HEK293 (cell line): ENCODE data around the gene TEPSIN.

Experiments used
- TCF7L2 ChIP-seq: IDR thresholded peaks from 2 replicates; pipeline ENCODE4 v1.6.1; 2011; ENCODE audit warnings: low read depth, mild to moderate bottlenecking, inconsistent platforms, low read length, moderate library complexity, borderline replicate concordance
- ZBTB21 ChIP-seq: fragments of 450-650 bp; formaldehyde crosslinking; IDR thresholded peaks from 2 replicates; pipeline ENCODE4 v1.5.1; 2017; ENCODE audit warnings: missing biosample characterization, missing genetic modification characterization
- ZBTB7A ChIP-seq: fragments of 450-650 bp; formaldehyde crosslinking; IDR thresholded peaks from 2 replicates; pipeline ENCODE4 v1.5.1; 2016; ENCODE audit warnings: low read depth, missing biosample characterization, missing genetic modification characterization
- ZFP3 ChIP-seq: fragments of 450-650 bp; formaldehyde crosslinking; IDR thresholded peaks from 2 replicates; pipeline ENCODE4 v1.5.1; 2016; ENCODE audit warnings: low read depth, missing biosample characterization, missing genetic modification characterization
- ZFP69B ChIP-seq: fragments of 450-650 bp; formaldehyde crosslinking; IDR thresholded peaks from 2 replicates; pipeline ENCODE4 v1.5.1; 2016; ENCODE audit warnings: missing biosample characterization, missing genetic modification characterization
- ZNF19 ChIP-seq: fragments of 450-650 bp; formaldehyde crosslinking; IDR thresholded peaks from 2 replicates; pipeline ENCODE4; 2016; ENCODE audit warnings: missing biosample characterization, missing genetic modification characterization, low read depth
- ZNF26 ChIP-seq: fragments of 450-650 bp; formaldehyde crosslinking; IDR thresholded peaks from 2 replicates; pipeline ENCODE4 v1.5.1; 2016; ENCODE audit warnings: missing biosample characterization, missing genetic modification characterization
- ZNF274 ChIP-seq, 2 experiments: fragments of 200-500 bp in 1 of 2; fragments of 450-650 bp in 1 of 2; sonication (Bioruptor generic) in 1 of 2; formaldehyde crosslinking in 1 of 2; IDR thresholded peaks; 2 replicates each; pipeline versions ENCODE4 v1.5.1 to v1.6.1; 2014 to 2016; ENCODE audit warnings: borderline replicate concordance in 1 of 2, inconsistent platforms in 1 of 2, low read length in 1 of 2, missing biosample characterization in 1 of 2, missing genetic modification characterization in 1 of 2
- ZNF366 ChIP-seq: fragments of 450-650 bp; formaldehyde crosslinking; conservative IDR thresholded peaks from 2 replicates; pipeline ENCODE4 v1.5.1; 2016; ENCODE audit warnings: missing biosample characterization, missing genetic modification characterization
- ZNF830 ChIP-seq: fragments of 450-650 bp; IDR thresholded peaks from 2 replicates; pipeline ENCODE4 v1.5.0; 2018; ENCODE audit warnings: missing biosample characterization, missing genetic modification characterization, low read depth, mild to moderate bottlenecking, moderate library complexity
- TF ChIP-seq, protein P1 (sequence below): fragments of 450-650 bp; formaldehyde crosslinking; IDR thresholded peaks from 2 replicates; pipeline ENCODE4 v1.5.1; 2016; ENCODE audit warnings: missing biosample characterization, missing genetic modification characterization

DNA sequence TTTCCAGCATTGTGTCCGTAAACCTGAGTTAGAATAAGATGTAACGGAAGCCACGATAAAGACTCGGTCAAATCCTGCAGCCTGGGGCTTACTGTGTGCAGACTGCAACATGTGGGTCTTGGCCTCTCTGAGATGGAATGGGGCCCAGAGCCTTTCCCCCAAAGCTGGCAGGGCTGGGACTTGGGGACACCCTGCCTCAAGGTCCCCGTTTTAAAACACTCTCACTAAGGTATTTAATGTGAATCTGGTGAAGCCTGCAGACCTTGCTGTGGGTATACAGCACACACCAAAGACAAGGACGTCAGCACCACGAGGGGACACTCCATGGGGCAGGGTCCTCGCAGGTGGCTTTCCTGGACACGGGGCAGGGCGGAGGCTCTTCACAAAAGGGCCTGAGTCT lies 2.3 kb upstream of the TEPSIN start:
- TF ChIP-seq ZNF366 (tag by site-specific recombination) (no peak), ZBTB7A (tag by site-specific recombination) (no peak), ZNF26 (tag by site-specific recombination) (no peak), ZFP3 (no peak), TCF7L2 (no peak), ZNF830 (no peak), ZBTB21 (tag by site-specific recombination) (no peak), ZNF19 (tag by site-specific recombination) (no peak), ZNF274 (IDR thresholded peaks at IDR 0.05; ENCODE audit: low read length) (no peak), ZNF274 (tag by site-specific recombination; IDR thresholded peaks at IDR 0.05; ENCODE audit: borderline replicate concordance) (no peak), ZFP69B (tag by site-specific recombination) (no peak)
- TF ChIP-seq, protein P1, sequence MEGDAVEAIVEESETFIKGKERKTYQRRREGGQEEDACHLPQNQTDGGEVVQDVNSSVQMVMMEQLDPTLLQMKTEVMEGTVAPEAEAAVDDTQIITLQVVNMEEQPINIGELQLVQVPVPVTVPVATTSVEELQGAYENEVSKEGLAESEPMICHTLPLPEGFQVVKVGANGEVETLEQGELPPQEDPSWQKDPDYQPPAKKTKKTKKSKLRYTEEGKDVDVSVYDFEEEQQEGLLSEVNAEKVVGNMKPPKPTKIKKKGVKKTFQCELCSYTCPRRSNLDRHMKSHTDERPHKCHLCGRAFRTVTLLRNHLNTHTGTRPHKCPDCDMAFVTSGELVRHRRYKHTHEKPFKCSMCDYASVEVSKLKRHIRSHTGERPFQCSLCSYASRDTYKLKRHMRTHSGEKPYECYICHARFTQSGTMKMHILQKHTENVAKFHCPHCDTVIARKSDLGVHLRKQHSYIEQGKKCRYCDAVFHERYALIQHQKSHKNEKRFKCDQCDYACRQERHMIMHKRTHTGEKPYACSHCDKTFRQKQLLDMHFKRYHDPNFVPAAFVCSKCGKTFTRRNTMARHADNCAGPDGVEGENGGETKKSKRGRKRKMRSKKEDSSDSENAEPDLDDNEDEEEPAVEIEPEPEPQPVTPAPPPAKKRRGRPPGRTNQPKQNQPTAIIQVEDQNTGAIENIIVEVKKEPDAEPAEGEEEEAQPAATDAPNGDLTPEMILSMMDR (tag by site-specific recombination) = no peak
